Bronchial epithelial cell (primary cell): ENCODE measurements around the gene PLCB1. TPM values are rescaled to one million over a fixed set of nuclear protein-coding genes. Genes with fewer than 3 reads are reported as not detected.

Experiments used
- DNase-seq: peaks from one replicate; pipeline ENCODE4 v3.0.0-alpha.2; 2010; ENCODE audit warnings: low read depth
- FAIRE-seq: peaks from 2 replicates; lab custom pipeline; 2011; peaks lifted over from hg19 to GRCh38; lab: Jason Lieb, UNC
- H3K27me3 ChIP-seq: 2 replicates; pipeline ENCODE4 v1.5.1; 2011; ENCODE audit warnings: low read length; ENCODE audit not compliant: control insufficient read depth, insufficient read depth
- H3K36me3 ChIP-seq: 2 replicates; pipeline ENCODE4 v1.5.1; 2011; ENCODE audit warnings: low read length; ENCODE audit not compliant: control insufficient read depth, insufficient read depth
- H3K4me3 ChIP-seq: 2 replicates; pipeline ENCODE4 v1.5.1; 2011; ENCODE audit warnings: mild to moderate bottlenecking, low read depth, low read length, control low read depth
- total RNA-seq: library from RNA; depleted of rRNA; stranded (reverse); fragments of >200 nt; gene quantifications from 2 replicates; pipeline ENCODE4 v1.2.1, GENCODE V29; 2014
- TF ChIP-seq, protein P1 (sequence below): IDR thresholded peaks from 2 replicates; pipeline ENCODE4 v1.5.1; 2011; ENCODE audit warnings: mild to moderate bottlenecking, moderate library complexity, low read length, control low read depth, inconsistent platforms; ENCODE audit not compliant: insufficient read depth, severe bottlenecking

Gene PLCB1
- total RNA-seq, result 1.1 and 2.9 TPM in 2 replicates

DNA sequence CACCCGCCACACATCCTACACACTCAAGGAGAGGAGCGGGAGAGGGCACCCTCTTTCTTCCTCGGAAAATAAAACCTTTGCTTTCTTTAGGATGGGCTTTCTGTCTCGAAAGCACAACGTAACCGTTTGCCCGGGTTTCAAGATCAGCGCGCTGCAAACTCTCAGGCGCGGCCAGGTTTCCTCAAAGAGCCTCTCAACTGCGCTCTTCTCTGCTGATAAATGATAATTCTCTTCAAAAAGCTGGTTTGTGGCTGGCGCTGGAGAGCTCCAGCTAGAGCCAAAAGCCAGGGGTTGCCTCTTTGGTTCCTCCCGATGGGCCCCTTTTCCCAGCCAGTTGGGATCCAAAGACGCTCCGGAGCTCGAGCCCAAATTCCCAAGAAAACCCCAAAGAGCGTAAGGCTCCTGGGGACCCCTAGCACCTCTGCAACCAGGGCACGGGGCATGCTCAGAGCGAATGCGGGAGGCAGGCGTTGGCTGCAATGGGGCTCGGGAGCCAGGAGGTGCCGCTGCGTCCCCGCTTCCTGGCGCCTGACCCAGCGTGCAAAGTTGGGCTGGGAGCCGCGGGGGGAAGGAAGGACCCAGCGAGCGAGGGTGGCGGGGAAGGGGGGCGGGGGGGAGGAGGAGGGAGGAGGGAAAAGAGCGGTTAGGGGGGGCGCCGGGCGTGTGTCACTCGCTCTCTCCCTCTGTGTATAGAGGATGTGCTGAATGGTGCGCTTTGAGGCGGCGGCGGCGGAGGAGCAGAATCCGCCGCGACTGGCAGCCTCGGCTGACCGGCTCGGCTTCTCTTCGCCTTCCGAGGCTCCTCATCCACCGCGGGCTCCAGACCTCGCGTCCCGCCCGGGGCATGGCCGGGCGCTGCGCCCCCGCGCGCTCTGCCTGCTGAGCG is at the start of gene PLCB1:
Gene PLCB1 (plus strand): TSS at position 669 of the 886 bp plus-strand sequence. CDS start 386 bp downstream, outside the sequence.
- TF ChIP-seq, protein P1, sequence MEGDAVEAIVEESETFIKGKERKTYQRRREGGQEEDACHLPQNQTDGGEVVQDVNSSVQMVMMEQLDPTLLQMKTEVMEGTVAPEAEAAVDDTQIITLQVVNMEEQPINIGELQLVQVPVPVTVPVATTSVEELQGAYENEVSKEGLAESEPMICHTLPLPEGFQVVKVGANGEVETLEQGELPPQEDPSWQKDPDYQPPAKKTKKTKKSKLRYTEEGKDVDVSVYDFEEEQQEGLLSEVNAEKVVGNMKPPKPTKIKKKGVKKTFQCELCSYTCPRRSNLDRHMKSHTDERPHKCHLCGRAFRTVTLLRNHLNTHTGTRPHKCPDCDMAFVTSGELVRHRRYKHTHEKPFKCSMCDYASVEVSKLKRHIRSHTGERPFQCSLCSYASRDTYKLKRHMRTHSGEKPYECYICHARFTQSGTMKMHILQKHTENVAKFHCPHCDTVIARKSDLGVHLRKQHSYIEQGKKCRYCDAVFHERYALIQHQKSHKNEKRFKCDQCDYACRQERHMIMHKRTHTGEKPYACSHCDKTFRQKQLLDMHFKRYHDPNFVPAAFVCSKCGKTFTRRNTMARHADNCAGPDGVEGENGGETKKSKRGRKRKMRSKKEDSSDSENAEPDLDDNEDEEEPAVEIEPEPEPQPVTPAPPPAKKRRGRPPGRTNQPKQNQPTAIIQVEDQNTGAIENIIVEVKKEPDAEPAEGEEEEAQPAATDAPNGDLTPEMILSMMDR, result peak; percentile 92
- Histone ChIP-seq H3K4me3 (peak within 1 kb of the TSS; percentile 31), H3K27me3 (peaks cover 8% of the 10 kb centered on the region), H3K36me3 (no peaks in the 10 kb centered on the region)
- DNase-seq (no peak), FAIRE-seq (no peak)

DNA sequence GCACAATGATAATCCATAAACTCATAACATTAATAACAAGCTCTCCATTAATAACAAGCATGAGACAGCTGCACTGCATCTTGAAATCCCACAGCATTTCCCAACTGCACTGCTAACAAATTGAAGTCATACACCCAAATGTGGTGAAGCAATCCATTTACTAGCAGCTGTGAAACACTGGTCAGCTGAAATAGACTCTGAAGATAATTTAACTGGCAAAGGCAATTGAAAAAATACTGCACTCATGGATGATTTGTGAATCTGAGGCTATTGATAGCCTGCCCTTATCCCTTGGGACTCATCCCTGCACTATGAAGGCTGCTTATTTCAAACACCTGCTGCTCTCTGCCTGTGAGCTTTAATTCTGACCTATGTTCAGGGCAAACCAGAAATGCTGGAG is 49.1 kb upstream of the PLCB1 start:
- H3K36me3 ChIP-seq, result no peaks in the 10 kb centered on the region
- no peak overlapping the region for H3K4me3 ChIP-seq
- H3K27me3 ChIP-seq, result no peaks in the 10 kb centered on the region
- FAIRE-seq (no peak), DNase-seq (no peak)
- TF ChIP-seq, protein P1, result no peak

DNA sequence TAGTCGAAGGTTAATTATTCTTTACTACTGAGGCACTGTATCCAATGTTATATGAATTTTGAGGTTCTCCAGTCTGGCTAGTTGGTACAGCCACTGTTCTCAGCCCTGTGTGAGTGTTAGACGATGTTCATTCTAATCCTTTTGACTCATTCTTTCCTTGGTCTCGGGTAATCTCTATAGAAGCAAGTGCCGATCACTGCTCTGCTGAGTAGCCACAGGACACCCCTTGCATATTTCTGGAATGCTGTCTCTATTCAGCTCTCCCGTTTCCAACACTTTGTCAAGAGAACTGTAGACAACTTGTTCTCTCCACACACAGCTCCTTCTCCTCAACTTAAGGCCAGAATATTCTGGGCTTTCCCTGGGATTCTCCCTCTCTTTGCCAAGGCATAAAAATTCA is 42.4 kb upstream of the PLCB1 start:
- Histone ChIP-seq H3K36me3 (no peaks in the 10 kb centered on the region), H3K4me3 (no peak overlapping the region), H3K27me3 (no peaks in the 10 kb centered on the region)
- FAIRE-seq (no peak), DNase-seq (no peak)
- TF ChIP-seq, protein P1, result no peak

DNA sequence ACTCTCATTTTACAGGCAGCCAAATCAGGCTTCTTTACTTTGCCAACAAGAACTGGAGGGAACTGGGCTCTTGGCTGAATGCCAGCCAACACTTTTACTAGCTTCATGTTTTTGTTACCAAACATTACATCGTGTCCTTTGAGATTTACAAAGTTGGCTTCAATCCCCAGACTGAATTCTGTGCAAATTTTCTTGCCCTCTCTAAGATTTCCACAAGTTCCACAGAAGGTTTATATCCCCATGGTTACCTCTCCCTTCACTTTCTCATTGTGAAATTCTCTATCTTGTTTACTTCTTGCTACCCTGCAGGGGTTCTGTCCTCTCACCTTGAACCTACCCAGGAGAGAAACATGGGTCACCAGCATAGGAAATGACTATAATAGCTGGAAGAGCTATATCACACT is 37.6 kb upstream of the PLCB1 start:
- H3K4me3 ChIP-seq, result no peak overlapping the region
- no peaks in the 10 kb centered on the region for H3K36me3 ChIP-seq
- no peaks in the 10 kb centered on the region for H3K27me3 ChIP-seq
- no peak for DNase-seq
- TF ChIP-seq, protein P1, result no peak
- FAIRE-seq, result no peak

DNA sequence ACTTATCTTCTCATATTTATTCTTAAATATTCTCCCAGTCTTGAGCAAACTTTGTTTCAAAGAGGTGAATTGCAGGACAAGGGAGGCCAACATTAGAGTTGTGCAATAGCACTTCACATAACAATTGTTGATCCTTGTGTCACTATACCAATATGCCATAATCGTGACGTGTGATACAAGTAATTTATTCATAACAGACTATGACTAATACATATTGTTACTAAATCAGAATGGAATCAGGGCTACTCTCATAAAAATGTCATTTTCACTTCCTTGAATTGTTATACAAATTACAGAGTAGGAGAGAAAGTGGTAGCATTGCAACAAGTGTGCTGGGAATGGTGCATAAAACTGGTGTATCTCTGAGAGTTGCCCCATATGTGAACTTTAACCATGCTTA is 37.2 kb upstream of the PLCB1 start:
- no peak for FAIRE-seq
- peak; percentile 78 for DNase-seq

More for the DNA sequence above, 37.2 kb upstream of the PLCB1 start:
- Histone ChIP-seq H3K36me3 (no peaks in the 10 kb centered on the region), H3K4me3 (no peak overlapping the region), H3K27me3 (no peaks in the 10 kb centered on the region)
- TF ChIP-seq, protein P1, result no peak
